Activated gamma-delta T cell treated with anti-CD3 and anti-CD28 coated beads, Interleukin-2, amount 50 U/mL, for 16 hours (primary cell): Measurements from ENCODE around the gene FAM210A.
"Not testable (repeated sequence)": the region's sequence is repeated elsewhere in the genome, so short reads cannot be mapped to it uniquely, and the experiment has no call there.

Source experiments
- DNase-seq: peaks from one replicate; pipeline ENCODE4 v3.0.0-alpha.2; 2020; ENCODE audit warnings: low read depth

Gene FAM210A

GRCh38 chr18:13700153-13700552, 26.2 kb downstream of the FAM210A start:
- DNase-seq = no peak

GRCh38 chr18:13696961-13697360, 29.4 kb downstream of the FAM210A start:
- DNase-seq = no peak

GRCh38 chr18:13695337-13695736, 31.0 kb downstream of the FAM210A start:
- DNase-seq = not testable (repeated sequence)

- not testable (repeated sequence) for DNase-seq
Observed at GRCh38 chr18:13690060-13690459, 36.3 kb downstream of the FAM210A start.

GRCh38 chr18:13688191-13689136, 37.9 kb downstream of the FAM210A start:
- no peak for DNase-seq

- DNase-seq = no peak
Observed at GRCh38 chr18:13684546-13684945, 41.8 kb downstream of the FAM210A start.

DNA sequence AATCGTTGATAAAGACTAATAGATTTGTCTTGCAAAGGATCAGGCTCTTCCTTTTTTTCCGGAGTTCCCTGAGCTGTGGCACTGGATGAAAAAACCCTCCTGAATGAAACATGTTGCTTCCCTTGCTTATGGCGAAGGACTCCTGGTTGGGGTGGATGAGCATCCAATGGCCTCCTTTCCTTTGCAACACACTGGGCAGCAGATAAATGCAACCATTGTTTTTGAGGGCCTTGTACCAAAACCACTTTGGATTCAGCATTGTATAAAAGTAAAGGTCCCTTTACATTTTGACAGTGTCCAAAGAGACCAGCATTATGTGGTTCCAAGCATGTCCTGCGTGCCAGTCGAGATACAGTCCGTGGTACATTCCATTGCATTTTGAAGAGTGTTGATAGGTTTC, 44.7 kb downstream of the FAM210A start:
- DNase-seq = no peak

DNA sequence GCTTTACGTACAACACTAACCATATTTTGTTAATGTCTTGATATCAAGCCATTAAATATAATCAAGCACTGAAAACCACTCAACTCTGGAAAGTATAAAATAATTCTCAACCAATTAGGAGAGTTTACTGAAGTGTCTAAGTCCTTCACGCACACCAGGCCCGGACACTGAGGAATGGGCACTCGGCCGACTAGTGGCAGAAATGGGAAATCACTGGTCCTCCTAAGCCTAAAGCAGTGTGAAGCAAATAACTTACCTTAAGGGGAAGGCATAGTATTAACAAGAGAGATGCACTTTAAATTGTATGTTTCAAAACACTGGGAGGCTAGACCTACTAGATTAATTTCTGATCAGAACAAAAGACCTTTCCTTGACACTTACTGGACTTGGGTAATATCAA, 45.7 kb downstream of the FAM210A start:
- DNase-seq = no peak

DNA sequence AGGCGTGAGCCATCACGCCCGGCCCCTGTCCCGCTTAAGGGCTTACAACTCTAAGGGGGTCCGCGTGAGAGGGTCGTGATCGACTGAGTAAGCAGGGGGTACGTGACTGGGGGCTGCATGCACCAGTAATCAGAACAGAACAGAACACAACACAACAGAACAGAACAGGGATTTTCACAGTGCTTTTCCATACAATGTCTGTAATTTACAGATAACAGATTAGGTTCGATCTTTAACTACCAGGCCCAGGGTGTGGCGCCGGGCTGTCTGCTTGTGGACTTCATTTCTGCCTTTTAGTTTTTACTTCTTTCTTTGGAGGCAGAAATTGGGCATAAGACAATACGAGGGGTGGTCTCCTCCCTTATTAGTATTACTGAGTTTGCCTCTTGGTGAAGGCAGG, 49.0 kb downstream of the FAM210A start:
- DNase-seq = not testable (repeated sequence)

- no peak for DNase-seq
Observed at GRCh38 chr18:13676471-13676870, 49.9 kb downstream of the FAM210A start.

DNA sequence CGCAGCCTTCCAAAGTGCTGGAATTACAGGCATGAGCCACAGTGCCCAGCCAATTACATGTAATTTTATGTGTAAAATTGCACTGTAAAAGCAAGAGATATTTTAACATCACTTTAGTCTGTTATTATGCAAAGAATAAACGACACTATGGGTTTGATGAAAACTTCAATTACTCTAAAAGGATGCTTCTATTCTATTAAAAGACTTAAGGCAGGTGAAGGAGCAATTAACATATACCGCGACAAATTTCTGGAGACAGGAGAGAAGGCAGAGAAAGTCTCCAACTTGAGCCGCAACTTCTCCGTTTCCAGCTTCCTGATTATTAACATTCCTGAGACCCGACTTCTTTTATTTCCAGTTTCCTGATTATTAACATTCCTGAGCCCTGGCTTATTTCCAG, 53.7 kb downstream of the FAM210A start:
- DNase-seq = no peak

- no peak for DNase-seq
Observed at GRCh38 chr18:13661779-13662256, 64.5 kb downstream of the FAM210A start.

GRCh38 chr18:13661051-13661778, 65.1 kb downstream of the FAM210A start:
- no peak for DNase-seq

DNA sequence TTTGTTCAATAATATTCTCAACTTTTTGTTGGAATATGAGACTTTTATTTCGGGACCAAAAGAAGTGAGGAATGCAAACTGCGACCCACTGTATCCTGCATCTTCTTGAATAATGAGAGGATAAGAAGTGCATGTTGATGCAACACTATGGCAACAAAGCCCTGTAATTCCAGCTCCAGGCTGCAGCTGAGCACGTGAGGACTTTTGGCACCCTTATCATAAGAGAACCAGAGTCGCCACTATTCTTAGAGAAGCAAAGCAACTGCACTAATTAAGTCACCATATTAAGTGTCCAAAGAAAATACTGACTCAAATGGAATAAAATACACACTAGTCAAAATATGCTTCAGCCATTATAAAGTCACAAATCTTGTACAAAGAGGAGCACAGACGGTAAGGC, 65.8 kb downstream of the FAM210A start:
- DNase-seq = no peak

GRCh38 chr18:13658436-13659204, 67.7 kb downstream of the FAM210A start:
- DNase-seq = no peak

- no peak for DNase-seq
Observed at GRCh38 chr18:13657974-13658373, 68.4 kb downstream of the FAM210A start.

DNA sequence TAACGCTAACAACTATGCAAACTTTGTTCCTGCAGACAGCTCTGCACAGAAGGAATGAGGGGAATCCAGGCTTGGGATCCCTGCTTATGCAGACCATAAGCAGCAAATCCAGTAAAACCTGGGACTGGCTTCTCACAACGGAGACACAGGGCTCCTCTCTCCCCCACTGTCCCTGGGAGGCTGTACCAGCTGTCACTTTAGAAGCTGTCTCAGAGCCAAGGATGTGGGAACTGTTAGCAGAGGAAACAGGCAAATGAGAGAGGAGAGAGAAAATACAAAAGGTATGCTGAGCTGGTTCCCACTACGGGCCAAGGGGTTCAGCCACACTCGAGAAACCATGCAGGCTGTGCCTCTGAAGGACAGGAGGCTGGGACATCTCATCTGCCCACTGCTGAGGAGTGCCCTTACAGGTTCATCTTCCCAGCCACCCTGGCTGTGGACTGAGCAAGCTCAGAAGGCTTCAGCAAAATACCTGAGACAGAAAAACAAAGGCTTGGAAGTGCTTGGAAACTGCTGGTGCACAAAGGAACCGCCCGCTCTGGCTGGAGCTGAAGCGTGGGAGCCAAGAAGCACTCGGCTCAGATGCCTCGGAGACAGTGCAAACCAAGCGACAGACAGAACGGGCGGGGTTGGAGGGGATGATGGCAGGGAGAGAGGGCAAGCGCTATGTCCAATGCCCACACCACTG, 72.5 kb downstream of the FAM210A start:
- no peak for DNase-seq

- no peak for DNase-seq
Observed at GRCh38 chr18:13649397-13650390, 76.7 kb downstream of the FAM210A start.

DNA sequence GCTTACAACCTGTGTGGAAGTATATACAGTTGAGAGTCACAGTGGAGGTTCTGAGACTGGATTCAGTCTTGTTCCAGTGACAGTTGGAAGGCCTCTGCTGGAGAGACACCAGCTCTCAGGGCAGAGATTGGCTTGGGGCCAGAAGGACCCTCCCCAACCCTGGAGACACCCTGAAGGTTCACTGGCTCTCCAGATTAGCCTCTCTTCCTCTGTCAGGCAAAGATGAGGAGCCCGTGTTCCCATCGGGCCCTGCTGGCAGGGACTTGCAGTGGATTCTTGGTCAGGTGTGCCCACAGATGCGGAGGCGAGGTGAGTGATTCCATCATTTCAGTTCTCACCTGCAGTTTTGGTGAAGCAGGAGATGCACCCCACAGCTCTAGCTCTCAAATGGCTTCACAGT, 78.6 kb downstream of the FAM210A start:
- DNase-seq = no peak

- DNase-seq = no peak
Observed at GRCh38 chr18:13646633-13647032, 79.7 kb downstream of the FAM210A start.
